GM20000 (cell line): ENCODE results near the gene POU2F3.

Experiments
- DNase-seq: peaks from one replicate; pipeline ENCODE4 v3.0.0; 2012; ENCODE audit warnings: low spot score
- CTCF ChIP-seq: IDR thresholded peaks from 2 replicates; pipeline ENCODE4 v1.5.1; 2012; ENCODE audit warnings: mild to moderate bottlenecking, control low read depth; ENCODE audit errors: extremely low read depth, missing control alignments

POU2F3 gene

GRCh38 chr11:120255519-120255866 is 15.6 kb downstream of the POU2F3 start:
- DNase-seq, result no peak
- TF ChIP-seq CTCF, result no peak

GRCh38 chr11:120256178-120256577 is 16.2 kb downstream of the POU2F3 start:
- no peak for DNase-seq
- no peak for TF ChIP-seq CTCF

GRCh38 chr11:120256779-120257178 is 16.8 kb downstream of the POU2F3 start:
- no peak for TF ChIP-seq CTCF
- DNase-seq, result no peak

- no peak for TF ChIP-seq CTCF
- no peak for DNase-seq
These were observed 17.4 kb downstream of the POU2F3 start for GRCh38 chr11:120257346-120257745.

GRCh38 chr11:120258661-120259060 is 18.7 kb downstream of the POU2F3 start:
- DNase-seq, result no peak
- TF ChIP-seq CTCF, result no peak

GRCh38 chr11:120259241-120259640 is 19.3 kb downstream of the POU2F3 start:
- TF ChIP-seq CTCF, result no peak
- no peak for DNase-seq

- no peak for TF ChIP-seq CTCF
- DNase-seq, result no peak
These were observed 20.1 kb downstream of the POU2F3 start for GRCh38 chr11:120259988-120260565.

- DNase-seq, result no peak
- TF ChIP-seq CTCF, result no peak
These were observed 20.7 kb downstream of the POU2F3 start for GRCh38 chr11:120260616-120261015.
